Smooth muscle cell of the brain vasculature (primary cell): ENCODE measurements around the gene CRTAP.
"Not testable (repeated sequence)": the region's sequence is repeated elsewhere in the genome, so short reads cannot be mapped to it uniquely, and the experiment has no call there.

Experiments used
- DNase-seq: peaks from one replicate; pipeline ENCODE4 v3.0.0-alpha.2; 2012; ENCODE audit warnings: low read depth, low spot score

Gene CRTAP

DNA sequence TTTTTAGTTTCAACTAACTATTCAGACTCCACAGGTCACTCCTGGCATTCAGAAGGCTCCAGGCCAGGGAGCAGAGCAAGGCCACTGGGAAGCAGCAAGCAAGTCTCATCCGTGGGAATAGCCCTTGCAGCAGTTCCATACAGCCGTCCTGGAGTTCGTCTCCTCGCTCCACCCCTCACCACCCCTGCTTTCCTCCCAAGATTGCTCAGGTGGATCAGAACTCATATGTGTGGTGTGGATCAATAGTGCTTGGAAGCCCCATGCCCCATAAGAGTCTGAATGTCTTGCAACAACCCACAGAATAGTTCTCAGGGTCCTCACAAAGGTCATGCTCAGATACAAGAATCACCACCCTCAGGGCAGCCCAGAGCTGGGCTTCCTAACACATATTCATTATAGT lies 60.3 kb downstream of the CRTAP start:
- DNase-seq: no peak

DNA sequence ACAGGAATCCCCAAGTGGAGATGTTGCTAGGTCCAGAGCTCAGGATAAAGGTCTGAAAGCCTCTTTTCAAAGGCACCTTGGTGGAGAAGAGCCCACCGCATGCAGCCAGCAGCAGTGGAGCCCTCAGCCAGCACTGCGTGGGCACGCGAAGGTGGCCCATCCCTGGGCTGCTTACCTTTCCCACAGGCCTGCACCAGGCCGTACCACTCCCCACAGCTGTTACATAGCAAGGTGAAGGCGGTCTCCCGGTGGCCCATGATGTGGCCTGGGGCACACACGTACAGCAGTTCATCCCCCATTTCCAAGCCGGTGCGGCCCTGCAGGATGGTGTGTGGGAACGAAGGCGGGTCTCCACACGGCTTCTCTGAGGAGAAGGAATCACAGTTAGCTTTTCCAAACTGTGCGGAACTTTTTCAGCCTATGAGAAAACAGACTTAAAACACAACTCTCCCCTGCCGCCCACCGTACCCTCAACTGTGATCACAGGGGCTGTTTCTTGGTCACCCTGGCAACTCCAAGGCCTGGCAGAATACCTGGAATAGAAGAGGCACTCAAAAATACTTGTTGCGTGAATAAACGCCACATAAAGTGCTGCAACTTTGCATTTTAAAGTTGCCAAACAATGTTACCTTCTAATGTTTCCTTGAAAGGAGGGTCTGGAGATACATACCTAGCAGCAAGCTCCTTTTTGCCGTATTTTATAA lies 61.0 kb downstream of the CRTAP start:
- no peak for DNase-seq

DNA sequence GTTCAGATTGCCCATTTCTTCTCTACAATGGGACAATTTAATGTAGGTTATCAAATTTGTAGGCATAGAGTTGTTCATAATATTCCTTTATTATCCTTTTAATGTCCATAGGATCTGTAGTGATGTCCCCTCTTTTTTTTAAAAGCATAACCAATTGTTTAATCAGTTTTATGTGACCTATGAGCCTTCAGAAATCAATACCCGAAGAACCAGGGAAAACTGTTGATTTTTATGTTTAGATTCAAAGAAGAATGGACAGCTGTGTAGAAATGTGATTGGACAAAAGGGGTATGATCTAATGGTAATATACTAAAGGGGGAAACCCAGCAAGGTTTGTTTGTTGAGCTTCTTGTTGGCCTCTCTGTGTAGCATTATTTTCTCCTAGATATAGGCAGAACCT lies 65.3 kb downstream of the CRTAP start:
- no peak for DNase-seq

DNA sequence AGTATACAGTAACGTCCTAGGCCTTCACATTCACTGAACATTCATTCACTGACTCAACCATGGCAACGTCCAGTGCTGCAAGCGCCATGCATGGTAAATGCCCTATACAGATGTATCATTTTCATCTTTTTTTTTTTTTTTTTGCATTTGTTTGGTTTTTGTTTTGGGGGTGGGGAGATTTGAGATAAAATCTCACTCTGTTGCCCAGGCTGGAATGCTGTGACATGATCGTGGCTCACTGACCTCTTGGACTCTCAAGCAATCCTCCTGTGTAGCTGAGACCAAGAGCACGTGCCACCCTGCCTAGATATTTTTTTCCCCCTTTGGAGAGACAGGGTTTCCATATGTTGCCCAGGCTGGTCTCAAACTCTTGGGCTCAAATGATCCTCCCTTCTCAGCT lies 67.4 kb downstream of the CRTAP start:
- no peak for DNase-seq

DNA sequence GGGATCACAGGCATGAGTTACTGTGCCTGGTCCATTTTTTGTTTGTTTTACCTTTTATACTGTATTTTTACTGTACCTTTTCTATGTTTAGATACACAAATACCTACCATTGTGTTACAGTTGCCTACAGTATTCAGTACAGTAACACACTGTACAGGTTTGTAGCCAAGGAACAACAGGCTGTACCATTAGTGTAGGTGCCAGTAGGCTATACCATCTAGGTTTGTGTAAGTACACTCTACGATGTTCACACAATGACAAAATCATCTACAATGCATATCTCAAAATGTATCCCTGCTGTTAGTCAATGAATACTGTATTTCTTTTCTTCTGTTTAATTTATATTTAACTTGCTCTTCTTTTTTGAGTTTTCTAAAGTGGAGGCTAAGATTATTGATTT lies 67.8 kb downstream of the CRTAP start:
- DNase-seq: not testable (repeated sequence)

DNA sequence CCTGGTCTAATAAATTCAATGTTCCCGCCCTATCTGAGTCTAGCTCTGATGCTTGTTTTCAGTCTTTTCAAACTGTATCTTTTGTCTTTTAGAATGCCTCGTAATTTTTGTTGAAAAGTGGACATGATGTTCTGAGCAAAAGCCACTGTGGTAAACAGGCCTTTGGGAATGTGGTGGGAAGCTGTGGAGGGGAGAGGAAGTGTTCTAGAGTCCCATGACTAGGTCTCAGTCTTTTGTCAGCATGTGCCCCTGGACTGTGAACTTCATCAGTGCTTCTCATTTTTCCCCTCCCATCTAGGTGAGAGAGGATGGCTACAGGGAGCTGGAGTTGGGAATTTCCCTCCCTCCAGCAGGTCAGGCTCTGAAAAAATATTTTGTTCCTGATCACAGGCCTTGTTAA lies 71.0 kb downstream of the CRTAP start:
- DNase-seq: no peak

DNA sequence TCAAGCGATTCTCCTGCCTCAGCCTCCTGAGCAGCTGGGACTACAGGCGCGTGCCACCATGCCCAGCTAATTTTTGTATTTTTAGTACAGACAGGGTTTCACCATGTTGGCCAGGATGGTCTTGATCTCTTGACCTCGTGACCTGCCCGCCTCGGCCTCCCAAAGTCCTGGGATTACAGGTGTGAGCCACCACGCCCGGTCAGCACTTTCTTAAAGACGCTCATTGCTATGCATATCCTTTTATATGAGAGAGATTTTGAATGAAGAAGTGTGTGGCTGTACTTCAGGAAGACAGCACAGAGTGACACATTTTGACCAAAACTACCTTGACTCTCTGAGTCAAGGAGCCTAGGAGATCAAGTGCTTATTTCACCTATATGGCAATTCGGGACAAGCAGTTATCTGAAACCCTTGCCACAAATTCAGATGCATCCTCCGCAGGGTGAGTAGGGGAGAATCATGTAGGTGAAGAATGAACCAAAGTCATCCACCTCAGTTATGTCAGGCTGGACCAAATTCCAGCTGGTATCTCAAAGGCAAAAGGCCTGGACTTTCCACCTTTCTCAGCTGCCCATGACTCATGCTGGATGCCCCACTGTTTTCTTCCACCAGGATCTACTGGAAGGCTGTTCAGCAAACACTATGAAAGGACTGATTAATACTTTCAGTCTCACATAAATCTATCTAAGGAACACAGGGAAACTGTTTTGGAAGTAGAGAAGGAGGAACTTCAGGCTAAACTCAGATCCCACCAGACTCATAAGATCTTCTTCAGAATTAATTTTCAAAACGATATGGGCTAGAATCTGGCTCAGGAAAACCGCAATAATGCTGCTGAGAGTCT lies 72.9 kb downstream of the CRTAP start:
- DNase-seq: no peak

DNA sequence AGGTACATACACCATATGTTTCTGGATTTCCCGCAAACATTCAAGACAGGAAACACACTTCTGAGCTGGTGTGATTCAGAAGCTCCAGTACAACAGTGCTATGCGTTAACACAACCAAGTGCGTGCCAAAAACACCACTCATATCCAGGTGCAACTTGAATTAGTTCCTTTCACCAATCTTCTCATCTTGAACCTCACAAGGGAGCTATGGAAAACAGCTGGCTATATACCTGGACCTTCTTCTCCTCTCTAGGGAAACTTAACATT lies 73.5 kb downstream of the CRTAP start:
- DNase-seq: no peak

DNA sequence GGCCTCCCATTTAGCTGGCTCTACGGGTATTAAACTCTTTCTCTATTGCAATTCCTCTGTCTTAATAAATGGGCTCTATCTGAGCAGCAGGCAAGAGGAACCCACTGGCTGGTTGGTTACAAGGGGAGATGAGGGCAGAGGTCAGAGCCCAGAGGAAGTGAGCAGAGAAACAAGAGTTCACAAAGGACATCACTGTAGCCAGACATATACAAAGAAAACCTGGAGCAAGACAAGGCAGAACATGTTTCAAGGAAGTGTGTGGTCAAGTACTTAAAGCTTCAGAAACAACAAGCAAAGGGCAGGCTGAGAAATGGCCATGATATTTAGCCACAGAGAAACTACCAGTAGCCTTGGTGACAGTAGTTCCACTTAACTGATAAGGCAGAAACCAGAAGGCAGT lies 80.5 kb downstream of the CRTAP start:
- DNase-seq: no peak

DNA sequence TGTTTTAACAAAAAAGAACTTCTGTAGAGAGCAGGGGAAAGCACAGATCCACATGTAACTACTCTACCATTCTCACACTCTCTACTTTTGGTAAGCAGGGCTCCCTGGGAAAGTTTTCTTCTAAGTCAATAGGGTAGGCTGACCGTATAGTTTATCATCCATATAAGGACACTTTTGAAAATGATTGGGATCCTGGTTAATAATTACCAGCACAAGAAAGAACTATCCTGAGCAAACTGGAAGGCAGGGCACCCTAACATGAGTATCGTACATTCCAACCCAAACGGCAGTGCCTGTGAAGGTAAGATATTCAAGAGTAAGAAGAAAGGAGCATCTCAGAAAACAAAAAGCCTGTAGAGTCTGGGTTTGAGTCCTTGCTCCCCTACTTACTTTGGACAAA lies 82.7 kb downstream of the CRTAP start:
- no peak for DNase-seq
